Stimulated activated CD8-positive, alpha-beta memory T cell treated with anti-CD3 and anti-CD28 coated beads, Interleukin-2, amount 100 ng/mL, for 1 hour (primary cell): ENCODE results near the gene C2orf69.
"Not testable (repeated sequence)": the region's sequence is repeated elsewhere in the genome, so short reads cannot be mapped to it uniquely, and the experiment has no call there.

Source experiments
- DNase-seq, 2 donors: peaks; one replicate each; pipeline ENCODE4 v3.0.0-alpha.2; 2020; ENCODE audit warnings: low read depth in 2 of 2

The C2orf69 gene

GRCh38 chr2:199911052-199911876 lies at the start of gene C2orf69:
TSS of gene C2orf69 (plus strand) at chr2:199911293. CDS start at chr2:199911439, 146 bp downstream.
- peak; percentile 78 to 79 for DNase-seq

- no peak for DNase-seq
These were observed 48.3 kb upstream of the C2orf69 start for GRCh38 chr2:199862788-199863187.

GRCh38 chr2:199865905-199866304 lies 45.2 kb upstream of the C2orf69 start:
- DNase-seq, result no peak

GRCh38 chr2:199868431-199869226 lies 42.5 kb upstream of the C2orf69 start:
- DNase-seq, result no peak

- no peak for DNase-seq
These were observed 41.9 kb upstream of the C2orf69 start for GRCh38 chr2:199869227-199869541.

GRCh38 chr2:199869653-199870052 lies 41.4 kb upstream of the C2orf69 start:
- DNase-seq, result no peak

- no peak for DNase-seq
These were observed 40.5 kb upstream of the C2orf69 start for GRCh38 chr2:199870581-199870980.

- DNase-seq, result no peak
These were observed 36.9 kb upstream of the C2orf69 start for GRCh38 chr2:199874209-199874608.

- DNase-seq, result no peak
These were observed 35.7 kb upstream of the C2orf69 start for GRCh38 chr2:199875400-199875799.

- DNase-seq, result no peak
These were observed 28.4 kb upstream of the C2orf69 start for GRCh38 chr2:199882667-199883066.

- no peak for DNase-seq
These were observed 27.4 kb upstream of the C2orf69 start for GRCh38 chr2:199883474-199884212.

GRCh38 chr2:199895406-199895805 lies 15.7 kb upstream of the C2orf69 start:
- DNase-seq, result no peak

GRCh38 chr2:199896617-199897016 lies 14.5 kb upstream of the C2orf69 start:
- DNase-seq, result no peak

- no peak for DNase-seq
These were observed 9.2 kb upstream of the C2orf69 start for GRCh38 chr2:199901942-199902341.

- no peak for DNase-seq
These were observed 8.5 kb upstream of the C2orf69 start for GRCh38 chr2:199902486-199903110.

GRCh38 chr2:199903111-199903510 lies 8.0 kb upstream of the C2orf69 start:
- no peak for DNase-seq

- DNase-seq, result no peak
These were observed 3.9 kb upstream of the C2orf69 start for GRCh38 chr2:199907008-199907714.

- DNase-seq, result no peak
These were observed 598 bp upstream of the C2orf69 start for GRCh38 chr2:199910338-199911051.

- DNase-seq, result no peak
These were observed 726 bp downstream of the C2orf69 start for GRCh38 chr2:199911877-199912161.

GRCh38 chr2:199912553-199913114 lies 1.5 kb downstream of the C2orf69 start:
- not testable (repeated sequence) for DNase-seq
